ENCODE results near the gene TSHR. TPM values are rescaled to one million over a fixed set of nuclear protein-coding genes. Genes with fewer than 3 reads are reported as not detected.

The TSHR gene
- total RNA-seq, 1 experiment from 2014 or later, result not detected

- Histone ChIP-seq H3K27me3 (ENCODE audit: insufficient read depth, low read length) (no peaks in the 10 kb centered on the region), H2AFZ (ENCODE audit: low read length) (no peak overlapping the region), H3K79me1 (ENCODE audit: insufficient read depth, low read depth, low read length, poor library complexity, severe bottlenecking) (no peaks in the 10 kb centered on the region), H2BK12ac (ENCODE audit: insufficient read length, low read depth, low read length) (no peak overlapping the region), H4K20me1 (ENCODE audit: control insufficient read depth, insufficient read depth, insufficient read length) (no peaks in the 10 kb centered on the region), H3T11ph (ENCODE audit: low read length) (no peak overlapping the region), H3K23ac (ENCODE audit: insufficient read length, low read depth, low read length) (no peak overlapping the region), H2BK15ac (ENCODE audit: low read depth, low read length) (no peak overlapping the region), H3K14ac (ENCODE audit: insufficient read depth, low read length) (no peak overlapping the region), H3K18ac (ENCODE audit: insufficient read length, low read depth, low read length) (no peak overlapping the region), H4K5ac (ENCODE audit: insufficient read length, low read depth, low read length) (no peak overlapping the region), H4K8ac (replicated peaks; ENCODE audit: insufficient read length, low read depth, low read length) (no peak overlapping the region), H3K9me3 (ENCODE audit: control insufficient read depth, low read depth, low read length) (no peaks in the 10 kb centered on the region), H3K79me2 (ENCODE audit: insufficient read depth, low read length) (no peaks in the 10 kb centered on the region), H4K91ac (ENCODE audit: insufficient read length, low read depth, low read length) (no peak overlapping the region), H3K27ac (ENCODE audit: insufficient read length, low read depth, low read length) (no peak overlapping the region), H2BK120ac (ENCODE audit: low read depth, low read length, poor library complexity, severe bottlenecking) (no peak overlapping the region), H2BK5ac (ENCODE audit: insufficient read length, low read length) (no peak overlapping the region), H3K56ac (ENCODE audit: insufficient read length, low read depth, low read length) (no peak overlapping the region), H3K23me2 (ENCODE audit: insufficient read length, low read depth, low read length, poor library complexity, severe bottlenecking) (no peaks in the 10 kb centered on the region), H3K4me1 (ENCODE audit: insufficient read depth, low read length) (no peaks in the 10 kb centered on the region), H2AK5ac (ENCODE audit: insufficient read length, low read length) (no peak overlapping the region), H3K4me2 (ENCODE audit: insufficient read depth, insufficient read length, low read length) (no peak overlapping the region), H3K4ac (ENCODE audit: low read depth, low read length) (no peak overlapping the region), H3K9ac (ENCODE audit: extremely low read depth, insufficient read length, low read length) (no peak overlapping the region), H2BK20ac (ENCODE audit: low read depth, low read length, poor library complexity, severe bottlenecking) (no peak overlapping the region)
- DNase-seq, result no peak
- Mint-ChIP-seq H3K27me3 (ENCODE audit: low read depth) (no peaks in the 10 kb centered on the region; the same call in 1 of the 2 replicates), H3K9me3 (peaks cover 0 to 6% of the 10 kb centered on the region in 2 experiments; a peak in 2 of 5 replicates), H3K4me1 (no peaks in the 10 kb centered on the region), H3K27ac (no peak overlapping the region), H3K36me3 (ENCODE audit: insufficient read depth in 1 of 3, low read depth in 3 of 3) (no peaks in the 10 kb centered on the region), H3K4me3 (no peak overlapping the region)
- WGBS (ENCODE audit: extremely low coverage, insufficient read length, low lambda C conversion rate), result no CpG with 5 or more reads among the region's 2 CpGs
- no peak for TF ChIP-seq CTCF (conservative IDR thresholded peaks at IDR 0.05)
These were observed 53.9 kb downstream of the TSHR start for GRCh38 chr14:81009346-81009745.

Measured in H9 (cell line).